ENCODE measurements around the gene RPRD1B. TPM values are rescaled to one million over a fixed set of nuclear protein-coding genes. Genes with fewer than 3 reads are reported as not detected.
"Not testable (repeated sequence)": the region's sequence is repeated elsewhere in the genome, so short reads cannot be mapped to it uniquely, and the experiment has no call there.

Gene RPRD1B
- total RNA-seq, 1 donor, result 36.3 TPM

DNA sequence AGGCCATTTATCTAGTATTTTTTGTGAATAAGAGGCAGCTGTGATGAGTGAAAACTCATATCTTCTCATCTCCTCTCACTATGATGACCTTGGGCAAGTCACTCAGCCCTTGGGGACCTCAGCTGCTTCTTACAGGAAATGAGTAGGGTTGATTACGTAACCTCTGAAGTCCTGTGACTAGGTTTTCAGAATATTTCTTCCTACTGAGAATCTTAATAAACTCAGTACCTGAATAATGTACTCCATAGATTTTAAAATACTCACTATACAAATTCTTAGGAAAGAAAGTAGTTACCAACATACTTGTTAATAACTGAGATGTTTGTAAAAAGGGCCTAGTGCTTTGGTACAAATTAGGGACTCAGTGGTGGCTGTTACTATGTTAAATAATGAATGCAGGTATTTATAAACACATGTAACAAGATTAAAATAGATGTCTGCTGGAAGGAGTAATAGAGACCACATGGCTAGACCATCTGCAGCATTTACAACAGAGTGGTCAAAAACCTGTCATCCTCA lies 60.9 kb downstream of the RPRD1B start:
- DNase-seq (ENCODE audit: low read depth), result peak; percentile 90
- TF ChIP-seq, protein P1, sequence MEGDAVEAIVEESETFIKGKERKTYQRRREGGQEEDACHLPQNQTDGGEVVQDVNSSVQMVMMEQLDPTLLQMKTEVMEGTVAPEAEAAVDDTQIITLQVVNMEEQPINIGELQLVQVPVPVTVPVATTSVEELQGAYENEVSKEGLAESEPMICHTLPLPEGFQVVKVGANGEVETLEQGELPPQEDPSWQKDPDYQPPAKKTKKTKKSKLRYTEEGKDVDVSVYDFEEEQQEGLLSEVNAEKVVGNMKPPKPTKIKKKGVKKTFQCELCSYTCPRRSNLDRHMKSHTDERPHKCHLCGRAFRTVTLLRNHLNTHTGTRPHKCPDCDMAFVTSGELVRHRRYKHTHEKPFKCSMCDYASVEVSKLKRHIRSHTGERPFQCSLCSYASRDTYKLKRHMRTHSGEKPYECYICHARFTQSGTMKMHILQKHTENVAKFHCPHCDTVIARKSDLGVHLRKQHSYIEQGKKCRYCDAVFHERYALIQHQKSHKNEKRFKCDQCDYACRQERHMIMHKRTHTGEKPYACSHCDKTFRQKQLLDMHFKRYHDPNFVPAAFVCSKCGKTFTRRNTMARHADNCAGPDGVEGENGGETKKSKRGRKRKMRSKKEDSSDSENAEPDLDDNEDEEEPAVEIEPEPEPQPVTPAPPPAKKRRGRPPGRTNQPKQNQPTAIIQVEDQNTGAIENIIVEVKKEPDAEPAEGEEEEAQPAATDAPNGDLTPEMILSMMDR (IDR thresholded peaks at IDR 0.05; ENCODE audit: insufficient read depth, low read depth, low read length), result no peak

DNA sequence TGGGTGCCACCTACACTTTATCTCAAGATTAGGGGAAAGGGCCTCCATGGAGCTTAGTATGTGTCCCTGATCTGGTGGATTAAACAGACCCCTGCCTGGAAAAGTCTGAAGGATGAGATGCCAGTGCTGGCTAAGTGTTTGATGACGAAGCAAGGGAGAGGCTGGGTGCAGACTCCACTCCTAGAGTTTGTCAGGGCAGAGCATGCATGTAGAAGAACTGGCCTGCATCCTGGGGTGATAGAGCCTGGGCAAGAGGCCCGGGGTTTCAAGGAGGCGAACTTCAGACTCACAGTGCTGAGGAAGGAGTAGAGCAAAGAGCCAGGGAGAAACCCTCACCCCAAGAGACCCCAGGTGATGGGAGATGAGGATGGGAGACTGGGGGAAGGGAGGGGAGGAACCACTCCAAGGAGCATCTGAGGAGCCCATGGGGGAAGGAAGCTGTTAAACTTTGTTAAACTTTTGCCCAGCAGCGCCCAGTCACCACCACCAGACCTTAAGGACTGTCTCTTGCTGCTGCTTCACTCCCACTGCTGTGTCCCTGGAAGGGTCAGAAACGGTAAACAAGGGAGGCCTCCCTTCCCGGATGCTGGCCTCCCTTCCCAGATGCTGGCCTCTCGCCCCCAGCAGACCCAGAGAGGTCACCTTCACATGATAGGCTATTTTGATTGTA lies 61.6 kb downstream of the RPRD1B start:
- DNase-seq (ENCODE audit: low read depth), result peak; percentile 47
- TF ChIP-seq, protein P1 (IDR thresholded peaks at IDR 0.05; ENCODE audit: insufficient read depth, low read depth, low read length), result no peak
- H3K4me3 ChIP-seq (ENCODE audit: low read depth, low read length), result no peak overlapping the region

More for the DNA sequence above, 60.9 kb downstream of the RPRD1B start:
- H3K4me3 ChIP-seq (ENCODE audit: low read depth, low read length), result no peak overlapping the region

DNA sequence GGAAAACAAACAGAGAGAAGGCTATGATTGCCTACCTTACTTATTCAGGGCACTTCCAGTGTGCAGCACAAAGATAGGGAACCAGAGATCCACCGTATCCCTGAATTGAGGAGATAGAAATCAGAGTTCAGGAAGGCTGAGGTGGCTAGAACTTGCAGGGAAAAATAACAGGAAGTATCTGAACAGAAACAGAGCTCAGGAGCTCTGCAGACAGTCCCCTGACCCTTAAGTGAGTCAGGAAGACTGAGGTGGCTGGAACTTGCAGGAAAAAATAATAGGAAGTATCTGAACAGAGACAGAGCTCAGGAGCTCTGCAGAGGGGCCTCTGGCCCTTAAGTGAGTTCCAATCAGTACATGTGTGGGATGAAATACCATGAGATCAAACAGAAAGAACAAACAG lies 65.4 kb downstream of the RPRD1B start:
- TF ChIP-seq, protein P1 (IDR thresholded peaks at IDR 0.05; ENCODE audit: insufficient read depth, low read depth, low read length), result no peak
- H3K4me3 ChIP-seq (ENCODE audit: low read depth, low read length), result peak overlapping the region; percentile 39
- DNase-seq (ENCODE audit: low read depth), result peak; percentile 57

DNA sequence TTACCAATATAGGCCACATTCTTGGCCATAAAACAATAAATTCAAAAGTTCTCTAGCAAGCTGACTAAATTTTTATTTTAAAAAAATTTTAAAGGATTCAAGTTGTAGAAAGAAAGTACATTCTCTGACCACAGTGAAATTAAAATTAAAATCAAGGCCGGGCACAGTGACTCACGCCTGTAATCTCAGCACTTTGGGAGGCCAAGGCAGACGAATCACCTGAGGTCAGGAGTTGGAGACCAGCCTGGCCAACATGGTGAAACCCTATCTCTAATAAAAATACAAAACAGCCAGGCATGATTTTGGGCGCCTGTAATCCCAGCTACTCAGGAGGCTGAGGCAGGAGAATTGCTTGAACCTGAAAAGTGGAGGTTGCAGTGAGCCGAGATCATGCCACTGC lies 68.7 kb downstream of the RPRD1B start:
- H3K4me3 ChIP-seq (ENCODE audit: low read depth, low read length); DNase-seq (ENCODE audit: low read depth): not testable (repeated sequence)

DNA sequence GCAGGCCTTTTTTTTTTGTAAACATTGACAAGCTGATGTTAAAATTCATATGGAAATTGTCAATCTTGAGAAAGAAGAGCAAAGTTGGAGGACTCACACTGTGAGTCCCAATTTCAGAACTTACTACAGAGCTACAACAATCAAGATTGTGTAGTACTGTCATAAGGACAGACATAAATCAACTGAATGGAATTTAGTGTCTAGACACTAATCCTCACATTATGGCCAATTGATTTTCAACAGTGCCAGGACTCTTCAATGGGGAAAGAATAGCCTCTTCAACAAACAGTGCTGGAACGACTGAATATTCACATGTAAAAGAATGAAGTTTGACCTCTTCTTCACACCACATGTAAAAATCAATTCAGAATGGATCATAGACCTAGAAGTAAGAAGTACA lies 70.7 kb downstream of the RPRD1B start:
- no peak overlapping the region for H3K4me3 ChIP-seq (ENCODE audit: low read depth, low read length)
- no peak for DNase-seq (ENCODE audit: low read depth)
- TF ChIP-seq, protein P1 (IDR thresholded peaks at IDR 0.05; ENCODE audit: insufficient read depth, low read depth, low read length), result no peak

DNA sequence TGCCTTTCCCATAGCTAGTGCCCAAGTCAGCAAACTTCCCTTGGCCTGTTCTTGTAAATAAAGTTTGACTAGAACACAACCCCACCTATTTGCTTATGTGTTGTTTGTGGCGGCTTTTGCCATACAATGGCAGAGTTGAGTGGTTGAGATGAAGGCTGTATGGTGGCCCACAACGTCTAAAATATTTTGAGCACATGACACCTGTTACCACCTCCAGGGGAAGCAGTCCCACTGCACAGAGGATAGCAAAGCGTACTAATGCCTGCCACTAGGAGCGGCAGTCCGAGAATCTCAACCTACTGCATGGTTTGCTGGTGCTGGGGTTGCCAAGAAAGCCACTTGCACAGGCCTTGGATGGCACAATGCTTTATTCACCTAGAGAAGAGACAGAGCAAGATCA lies 72.9 kb downstream of the RPRD1B start:
- TF ChIP-seq, protein P1 (IDR thresholded peaks at IDR 0.05; ENCODE audit: insufficient read depth, low read depth, low read length), result no peak
- no peak overlapping the region for H3K4me3 ChIP-seq (ENCODE audit: low read depth, low read length)
- DNase-seq (ENCODE audit: low read depth), result no peak

DNA sequence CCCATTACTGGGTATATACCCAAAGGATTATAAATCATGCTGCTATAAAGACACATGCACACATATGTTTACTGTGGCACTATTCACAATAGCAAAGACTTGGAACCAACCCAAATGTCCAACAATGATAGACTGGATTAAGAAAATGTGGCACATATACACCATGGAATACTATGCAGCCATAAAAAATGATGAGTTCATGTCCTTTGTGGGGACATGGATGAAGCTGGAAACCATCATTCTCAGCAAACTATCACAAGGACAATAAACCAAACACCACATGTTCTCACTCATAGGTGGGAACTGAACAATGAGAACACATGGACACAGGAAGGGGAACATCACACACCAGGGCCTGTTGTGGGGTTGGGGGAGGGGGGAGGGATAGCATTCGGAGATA lies 73.8 kb downstream of the RPRD1B start:
- DNase-seq (ENCODE audit: low read depth); H3K4me3 ChIP-seq (ENCODE audit: low read depth, low read length): not testable (repeated sequence)

DNA sequence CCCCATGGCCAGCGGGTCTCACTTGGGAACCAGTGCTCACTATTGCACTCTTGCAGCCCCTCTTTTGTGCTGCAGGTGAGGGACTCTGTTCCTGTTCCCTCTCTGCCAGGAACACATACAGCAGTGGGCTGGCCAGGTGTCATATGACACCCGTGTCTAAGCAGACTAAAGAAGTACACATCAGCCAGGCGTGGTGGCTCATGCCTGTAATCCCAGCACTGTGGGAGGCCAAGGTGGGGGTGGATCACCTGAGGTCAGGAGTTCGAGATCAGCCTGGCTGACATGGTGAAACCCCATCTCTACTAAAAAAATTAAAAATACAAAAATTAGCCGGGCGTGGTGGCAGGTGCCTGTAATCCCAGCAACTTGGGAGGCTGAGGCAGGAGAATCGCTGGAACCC lies 74.4 kb downstream of the RPRD1B start:
- H3K4me3 ChIP-seq (ENCODE audit: low read depth, low read length); DNase-seq (ENCODE audit: low read depth): not testable (repeated sequence)
